ENCODE data around the gene ZBTB14. TPM values are rescaled to one million over a fixed set of nuclear protein-coding genes. Genes with fewer than 3 reads are reported as not detected.

Gene ZBTB14
- total RNA-seq, 4 donors from 2014 or later: 6.8 to 18.8 (median 10.9) TPM

GRCh38 chr18:5311301-5311989 lies 15.9 kb upstream of the ZBTB14 start:
- ATAC-seq (ENCODE audit: low FRiP score) (no peak), DNase-seq (ENCODE audit: low spot score) (no peak)
- TF ChIP-seq CTCF (IDR thresholded peaks at IDR 0.05): no peak

- TF ChIP-seq CTCF (IDR thresholded peaks at IDR 0.05): no peak
- no peak for DNase-seq (ENCODE audit: low spot score)
- no peak for ATAC-seq (ENCODE audit: low FRiP score)
These were observed 14.5 kb upstream of the ZBTB14 start for GRCh38 chr18:5309888-5310470.

- no peak for ATAC-seq (ENCODE audit: low FRiP score)
- no peak for TF ChIP-seq CTCF (IDR thresholded peaks at IDR 0.05)
- no peak for DNase-seq (ENCODE audit: low spot score)
These were observed 10.3 kb upstream of the ZBTB14 start for GRCh38 chr18:5305835-5306234.

GRCh38 chr18:5304232-5304631 lies 8.7 kb upstream of the ZBTB14 start:
- ATAC-seq (ENCODE audit: low FRiP score) (no peak), DNase-seq (ENCODE audit: low spot score) (no peak)
- no peak for TF ChIP-seq CTCF (IDR thresholded peaks at IDR 0.05)

GRCh38 chr18:5303636-5304035 lies 8.1 kb upstream of the ZBTB14 start:
- ATAC-seq (ENCODE audit: low FRiP score): no peak
- DNase-seq (ENCODE audit: low spot score): no peak
- no peak for TF ChIP-seq CTCF (IDR thresholded peaks at IDR 0.05)

GRCh38 chr18:5302606-5303005 lies 7.1 kb upstream of the ZBTB14 start:
- TF ChIP-seq CTCF (IDR thresholded peaks at IDR 0.05): no peak
- DNase-seq (ENCODE audit: low spot score) (no peak), ATAC-seq (ENCODE audit: low FRiP score) (no peak)

- ATAC-seq (ENCODE audit: low FRiP score) (no peak), DNase-seq (ENCODE audit: low spot score) (no peak)
- TF ChIP-seq CTCF (IDR thresholded peaks at IDR 0.05): no peak
These were observed 5.0 kb upstream of the ZBTB14 start for GRCh38 chr18:5300476-5301010.
